ENCODE data around the gene KRTAP5-8. TPM values are rescaled to one million over a fixed set of nuclear protein-coding genes. Genes with fewer than 3 reads are reported as not detected.
"Not testable (repeated sequence)": the region's sequence is repeated elsewhere in the genome, so short reads cannot be mapped to it uniquely, and the experiment has no call there.

KRTAP5-8 gene
- total RNA-seq, 1 donor from 2014 or later = not detected

- Histone ChIP-seq H4K20me1 (ENCODE audit: low read depth) (no peaks in the 10 kb centered on the region), H3F3A (ENCODE audit: low read depth) (no peaks in the 10 kb centered on the region), H3K4me3 (no peak overlapping the region), H3K4me2 (no peak overlapping the region), H3K79me2 (ENCODE audit: low read depth) (no peaks in the 10 kb centered on the region), H3K9ac (no peak overlapping the region), H3K27ac (no peak overlapping the region), H3K4me1 (no peaks in the 10 kb centered on the region), H3K9me3 (ENCODE audit: low read depth) (no peaks in the 10 kb centered on the region), H3K27me3 (no peaks in the 10 kb centered on the region), H3K36me3 (no peaks in the 10 kb centered on the region), H2AFZ (replicated peaks) (no peak overlapping the region)
- Mint-ChIP-seq H3K27ac (no peak overlapping the region), H3K36me3 (no peaks in the 10 kb centered on the region), H3K9me3 (peaks cover 5% of the 10 kb centered on the region), H3K4me1 (peaks cover 14% of the 10 kb centered on the region), H3K4me3 (no peak overlapping the region), H3K27me3 (ENCODE audit: insufficient read depth, low read depth) (peaks cover 9% of the 10 kb centered on the region)
- DNase-seq (ENCODE audit: low spot score) = no peak
- TF ChIP-seq EZH2phosphoT487 (IDR thresholded peaks at IDR 0.05) (no peak), EZH2 (IDR thresholded peaks at IDR 0.05) (no peak), CTCF (IDR thresholded peaks at IDR 0.05) (no peak)
These were observed 1.2 kb downstream of the KRTAP5-8 start for GRCh38 chr11:71539017-71539416.

GRCh38 chr11:71539971-71540370 is 2.1 kb downstream of the KRTAP5-8 start:
- not testable (repeated sequence) for H3K27ac ChIP-seq; H3K79me2 ChIP-seq (ENCODE audit: low read depth); H3K4me3 ChIP-seq; H3K36me3 ChIP-seq; H3K36me3 Mint-ChIP-seq; H2AFZ ChIP-seq (replicated peaks); H3K27ac Mint-ChIP-seq; H4K20me1 ChIP-seq (ENCODE audit: low read depth); H3K9me3 Mint-ChIP-seq; H3K27me3 ChIP-seq; H3K9me3 ChIP-seq (ENCODE audit: low read depth); H3K27me3 Mint-ChIP-seq (ENCODE audit: insufficient read depth, low read depth); H3F3A ChIP-seq (ENCODE audit: low read depth); H3K4me3 Mint-ChIP-seq; H3K4me2 ChIP-seq; DNase-seq (ENCODE audit: low spot score); H3K9ac ChIP-seq; H3K4me1 ChIP-seq
- H3K4me1 Mint-ChIP-seq = peaks cover 24% of the 10 kb centered on the region

- H3K27ac ChIP-seq; H3K36me3 ChIP-seq; H3K9me3 Mint-ChIP-seq; H3K27me3 ChIP-seq; H3K9ac ChIP-seq; H3K79me2 ChIP-seq (ENCODE audit: low read depth); H2AFZ ChIP-seq (replicated peaks); H3F3A ChIP-seq (ENCODE audit: low read depth); H4K20me1 ChIP-seq (ENCODE audit: low read depth); DNase-seq (ENCODE audit: low spot score); H3K4me3 Mint-ChIP-seq; H3K27me3 Mint-ChIP-seq (ENCODE audit: insufficient read depth, low read depth); H3K4me2 ChIP-seq; H3K4me1 ChIP-seq; H3K9me3 ChIP-seq (ENCODE audit: low read depth); H3K36me3 Mint-ChIP-seq; H3K4me3 ChIP-seq: not testable (repeated sequence)
- H3K27ac Mint-ChIP-seq = peak overlapping the region; percentile 7
- H3K4me1 Mint-ChIP-seq = peaks cover 29% of the 10 kb centered on the region
These were observed 2.9 kb downstream of the KRTAP5-8 start for GRCh38 chr11:71540521-71541304.

- no peaks in the 10 kb centered on the region for H3K9me3 ChIP-seq (ENCODE audit: low read depth)
- Mint-ChIP-seq H3K36me3 (peaks cover 4% of the 10 kb centered on the region), H3K4me1 (peaks cover 29% of the 10 kb centered on the region), H3K27ac (no peak overlapping the region), H3K4me3 (no peak overlapping the region), H3K27me3 (ENCODE audit: insufficient read depth, low read depth) (peaks cover 13% of the 10 kb centered on the region), H3K9me3 (peaks cover 14% of the 10 kb centered on the region)
- no peaks in the 10 kb centered on the region for H3F3A ChIP-seq (ENCODE audit: low read depth)
- no peaks in the 10 kb centered on the region for H3K79me2 ChIP-seq (ENCODE audit: low read depth)
- no peak overlapping the region for H3K27ac ChIP-seq
- no peaks in the 10 kb centered on the region for H3K27me3 ChIP-seq
- no peaks in the 10 kb centered on the region for H3K4me1 ChIP-seq
- no peak overlapping the region for H3K4me2 ChIP-seq
- TF ChIP-seq CTCF (IDR thresholded peaks at IDR 0.05) (no peak), EZH2 (IDR thresholded peaks at IDR 0.05) (no peak), EZH2phosphoT487 (IDR thresholded peaks at IDR 0.05) (no peak)
- no peak overlapping the region for H3K9ac ChIP-seq
- H4K20me1 ChIP-seq (ENCODE audit: low read depth) = no peaks in the 10 kb centered on the region
- H3K4me3 ChIP-seq = no peak overlapping the region
- no peak overlapping the region for H2AFZ ChIP-seq (replicated peaks)
- DNase-seq (ENCODE audit: low spot score) = no peak
- no peaks in the 10 kb centered on the region for H3K36me3 ChIP-seq
These were observed 4.6 kb downstream of the KRTAP5-8 start for GRCh38 chr11:71542382-71542781.
